HUDEP-2 (cell line): ENCODE results near the gene GJB4.
"Not testable (repeated sequence)": the region's sequence is repeated elsewhere in the genome, so short reads cannot be mapped to it uniquely, and the experiment has no call there.

Experiments
- DNase-seq, 76 experiments: peaks; one replicate each; lab custom pipeline; 2025; ENCODE audit not compliant: unreplicated experiment in 76 of 76; lab: John Stamatoyannopoulos, UW

GJB4 gene

GRCh38 chr1:34746785-34747637, 12.5 kb upstream of the GJB4 start:
- DNase-seq, result no peak

- no peak for DNase-seq
These were observed 11.9 kb upstream of the GJB4 start for GRCh38 chr1:34747638-34747941.

- DNase-seq, result no peak
These were observed 9.5 kb upstream of the GJB4 start for GRCh38 chr1:34749992-34750391.

DNA sequence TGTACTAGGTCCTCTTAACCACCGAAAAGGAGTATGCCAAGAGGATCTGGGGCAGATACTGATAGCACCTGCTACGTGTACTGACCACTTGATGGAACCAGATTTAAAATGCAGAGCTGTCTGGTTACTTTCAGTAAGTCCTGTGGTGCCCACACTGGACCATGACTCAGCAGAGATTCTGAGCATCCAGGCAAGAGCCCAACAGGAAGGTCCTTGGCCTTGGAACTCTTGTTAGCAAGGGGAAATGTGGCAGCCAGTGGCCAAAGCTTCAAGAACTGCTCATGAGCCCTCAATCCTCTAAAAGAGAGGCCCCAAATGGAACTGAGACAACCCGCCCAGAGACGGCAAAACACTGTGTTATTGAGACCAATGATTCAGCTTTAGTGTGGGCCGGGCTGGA, 8.9 kb upstream of the GJB4 start:
- DNase-seq, result no peak

GRCh38 chr1:34753163-34753562, 6.4 kb upstream of the GJB4 start:
- DNase-seq, result no peak

DNA sequence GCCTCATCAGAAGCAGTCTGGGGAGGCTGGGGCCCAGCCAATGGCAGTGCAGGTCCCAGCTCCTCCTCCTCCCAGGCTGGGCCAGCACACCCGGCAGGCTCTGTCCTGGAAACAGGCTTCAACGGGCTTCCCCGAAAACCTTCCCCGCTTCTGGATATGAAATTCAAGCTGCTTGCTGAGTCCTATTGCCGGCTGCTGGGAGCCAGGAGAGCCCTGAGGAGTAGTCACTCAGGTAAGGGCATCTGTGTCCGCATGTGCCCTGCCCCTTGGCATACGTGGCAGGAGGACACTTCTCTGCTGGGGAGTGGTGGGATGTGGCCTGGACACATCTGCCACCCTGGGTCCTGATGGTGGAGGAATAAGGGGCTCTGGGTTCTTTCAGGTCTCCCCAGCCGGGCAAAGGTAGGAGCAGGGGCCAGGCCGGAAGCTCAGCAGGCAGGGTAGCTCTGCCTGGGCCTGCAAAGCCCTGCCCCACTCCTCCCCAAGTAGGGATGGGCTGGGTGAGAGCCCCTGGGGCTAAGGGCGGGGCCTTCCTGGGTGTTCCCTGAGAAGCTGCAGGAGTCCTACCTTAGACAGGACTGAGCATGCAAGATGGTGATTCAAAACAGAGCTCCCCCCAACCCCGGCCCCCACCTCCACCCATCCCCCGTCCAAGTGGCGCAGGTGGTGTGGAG, 4.4 kb upstream of the GJB4 start, which contains the start of gene GJB5:
GJB5 (plus strand) TSS at position 84 of the 674 bp plus-strand sequence. CDS start 2,284 bp downstream, outside the sequence.
- DNase-seq, result no peak

GRCh38 chr1:34755961-34756360, 3.6 kb upstream of the GJB4 start:
- no peak for DNase-seq

GRCh38 chr1:34757386-34757785, 2.2 kb upstream of the GJB4 start:
- no peak for DNase-seq

DNA sequence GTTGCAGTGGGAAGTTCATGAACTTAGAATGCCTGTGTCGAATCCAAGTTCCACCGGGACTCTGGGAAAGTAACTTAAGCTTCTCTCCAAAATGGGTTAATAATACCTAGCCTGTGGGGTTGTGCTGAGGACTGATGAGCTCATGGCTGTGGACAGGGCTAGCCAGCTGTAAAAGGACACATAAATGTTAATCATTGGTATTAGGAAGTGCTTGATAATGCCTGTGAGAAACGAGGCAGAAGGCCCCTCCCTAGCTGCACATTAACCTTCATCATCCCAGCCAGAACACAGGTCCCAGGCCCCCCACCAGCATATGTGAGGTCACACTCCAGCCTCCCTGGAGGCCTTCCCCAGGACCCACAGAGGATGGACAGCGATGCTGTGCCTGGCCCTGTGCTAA, 789 bp upstream of the GJB4 start:
- DNase-seq, result no peak

DNA sequence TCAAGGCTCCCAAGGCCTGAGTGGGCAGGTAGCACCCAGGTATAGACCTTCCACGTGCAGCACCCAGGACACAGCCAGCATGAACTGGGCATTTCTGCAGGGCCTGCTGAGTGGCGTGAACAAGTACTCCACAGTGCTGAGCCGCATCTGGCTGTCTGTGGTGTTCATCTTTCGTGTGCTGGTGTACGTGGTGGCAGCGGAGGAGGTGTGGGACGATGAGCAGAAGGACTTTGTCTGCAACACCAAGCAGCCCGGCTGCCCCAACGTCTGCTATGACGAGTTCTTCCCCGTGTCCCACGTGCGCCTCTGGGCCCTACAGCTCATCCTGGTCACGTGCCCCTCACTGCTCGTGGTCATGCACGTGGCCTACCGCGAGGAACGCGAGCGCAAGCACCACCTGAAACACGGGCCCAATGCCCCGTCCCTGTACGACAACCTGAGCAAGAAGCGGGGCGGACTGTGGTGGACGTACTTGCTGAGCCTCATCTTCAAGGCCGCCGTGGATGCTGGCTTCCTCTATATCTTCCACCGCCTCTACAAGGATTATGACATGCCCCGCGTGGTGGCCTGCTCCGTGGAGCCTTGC, 1.7 kb downstream of the GJB4 start:
- no peak for DNase-seq

DNA sequence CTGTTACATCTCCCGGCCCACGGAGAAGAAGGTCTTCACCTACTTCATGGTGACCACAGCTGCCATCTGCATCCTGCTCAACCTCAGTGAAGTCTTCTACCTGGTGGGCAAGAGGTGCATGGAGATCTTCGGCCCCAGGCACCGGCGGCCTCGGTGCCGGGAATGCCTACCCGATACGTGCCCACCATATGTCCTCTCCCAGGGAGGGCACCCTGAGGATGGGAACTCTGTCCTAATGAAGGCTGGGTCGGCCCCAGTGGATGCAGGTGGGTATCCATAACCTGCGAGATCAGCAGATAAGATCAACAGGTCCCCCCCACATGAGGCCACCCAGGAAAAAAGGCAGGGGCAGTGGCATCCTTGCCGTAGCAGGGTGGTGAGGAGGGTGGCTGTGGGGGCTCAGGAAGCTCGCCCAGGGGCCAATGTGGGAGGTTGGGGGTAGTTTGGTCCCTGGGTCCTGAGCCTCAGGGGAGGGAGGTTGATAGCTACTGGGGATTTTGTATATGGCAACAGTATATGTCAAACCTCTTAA, 2.3 kb downstream of the GJB4 start:
- no peak for DNase-seq

GRCh38 chr1:34762474-34763141, 3.1 kb downstream of the GJB4 start:
- DNase-seq, result no peak

- DNase-seq, result no peak
These were observed 3.7 kb downstream of the GJB4 start for GRCh38 chr1:34763142-34763781.

DNA sequence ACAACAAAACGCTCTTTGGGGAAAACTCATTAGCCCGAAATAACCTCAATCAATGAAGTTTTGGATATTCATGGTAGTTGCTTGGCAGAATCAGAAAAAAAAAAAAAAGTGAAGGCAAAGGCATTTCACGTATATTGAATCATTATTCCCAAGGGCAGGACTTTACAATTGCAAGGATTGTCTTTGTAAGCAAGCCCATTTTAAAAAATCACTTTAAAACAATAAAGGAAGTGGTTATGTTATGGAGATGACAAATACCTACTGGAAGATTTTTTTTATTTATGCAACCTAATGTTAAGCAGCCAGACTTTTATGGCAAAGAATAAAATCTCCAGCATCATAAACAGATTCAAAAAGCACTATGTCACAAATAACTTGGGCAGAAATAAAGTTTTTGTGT, 9.3 kb downstream of the GJB4 start:
- no peak for DNase-seq

DNA sequence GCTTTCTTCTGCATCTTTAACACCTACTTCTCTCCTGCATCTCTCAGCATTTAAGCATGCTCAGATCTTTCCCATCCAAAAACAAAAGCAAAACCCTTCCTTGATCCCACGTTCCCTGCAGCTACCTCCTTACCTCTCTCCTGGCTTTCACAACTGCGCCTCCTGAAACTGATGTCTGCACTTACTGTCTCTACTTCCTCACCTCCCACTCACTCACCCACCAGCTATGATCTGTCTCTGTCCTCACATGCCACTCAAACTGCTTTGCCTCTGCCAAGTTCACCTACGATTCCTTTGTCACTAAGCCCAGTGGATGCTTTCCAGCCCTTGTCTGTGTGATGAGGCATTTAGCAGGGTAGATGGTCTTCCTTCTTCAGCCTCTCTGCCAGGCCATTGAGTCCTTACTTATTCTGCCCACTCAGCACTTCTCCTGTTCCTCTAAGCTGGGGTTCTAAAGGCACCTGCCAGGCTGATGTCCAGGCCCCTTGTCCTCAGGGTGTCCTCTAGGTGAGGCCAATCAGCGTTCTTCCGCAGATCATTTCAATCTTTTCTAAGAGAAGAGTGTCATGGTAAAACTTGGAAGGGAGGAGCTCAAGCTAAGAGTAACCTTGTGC, 11.5 kb downstream of the GJB4 start:
- no peak for DNase-seq

- no peak for DNase-seq
These were observed 12.2 kb downstream of the GJB4 start for GRCh38 chr1:34771573-34772371.

DNA sequence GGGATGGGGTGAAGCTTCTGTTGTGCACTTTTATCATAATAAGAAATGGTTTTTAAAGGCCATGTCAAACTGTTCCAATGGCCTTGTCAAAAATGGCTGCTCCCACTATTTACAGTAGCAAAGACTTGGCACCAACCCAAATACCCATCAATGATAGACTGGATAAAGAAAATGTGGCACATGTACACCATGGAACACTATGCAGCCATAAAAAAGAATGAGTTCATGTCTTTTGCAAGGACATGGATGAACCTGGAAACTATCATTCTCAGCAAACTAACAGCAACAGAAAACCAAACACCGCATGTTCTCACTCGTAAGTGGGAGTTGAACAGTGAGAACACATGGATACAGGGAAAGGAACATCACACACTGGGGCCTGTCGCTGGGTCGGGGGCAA, 13.6 kb downstream of the GJB4 start:
- not testable (repeated sequence) for DNase-seq

DNA sequence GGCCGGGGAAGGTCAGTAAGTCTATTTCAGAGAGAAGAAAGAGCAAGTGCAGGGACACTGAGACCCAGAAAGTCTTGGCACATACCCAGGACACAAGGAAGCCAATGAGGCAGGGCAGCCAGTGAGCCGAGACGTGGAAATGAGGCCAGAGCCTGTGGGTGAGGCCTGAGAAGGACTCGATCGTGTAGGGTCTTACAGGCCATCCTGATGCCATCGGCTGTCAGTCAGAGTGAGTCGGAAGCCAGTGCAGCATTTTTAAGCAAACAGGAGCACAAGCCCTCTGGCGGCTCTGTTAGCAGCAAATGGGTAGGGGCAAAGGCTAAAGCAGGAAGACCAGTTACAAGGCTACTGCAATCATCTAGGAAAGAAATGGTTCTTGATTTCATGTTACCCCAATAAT, 15.4 kb downstream of the GJB4 start:
- no peak for DNase-seq

GRCh38 chr1:34776911-34777310, 17.4 kb downstream of the GJB4 start:
- no peak for DNase-seq
